Liver (tissue), 9 donors: ENCODE data around the gene XG. TPM values are rescaled to one million over a fixed set of nuclear protein-coding genes. Genes with fewer than 3 reads are reported as not detected.

Experiments used
- DNase-seq: peaks from one replicate; pipeline ENCODE4 v3.0.0-alpha.2; 2017; ENCODE audit warnings: low spot score
- H3K27ac ChIP-seq, 2 donors: one replicate each; pipeline ENCODE4 v1.7.0; 2013; ENCODE audit warnings: inconsistent platforms in 2 of 2, low read length in 2 of 2, control low read depth in 1 of 2, low read depth in 1 of 2, mild to moderate bottlenecking in 1 of 2
- H3K27me3 ChIP-seq, 4 donors: one replicate each; pipeline versions ENCODE4 v1.6.1 to v1.7.0; 2013; ENCODE audit warnings: low read length in 3 of 4, inconsistent platforms in 1 of 4, mild to moderate bottlenecking in 1 of 4, moderate library complexity in 1 of 4; ENCODE audit not compliant: control insufficient read depth in 4 of 4, insufficient read depth in 4 of 4
- H3K36me3 ChIP-seq, 4 donors: one replicate each; pipeline versions ENCODE4 v1.6.1 to v1.7.0; 2013; ENCODE audit warnings: low read length in 3 of 4, mild to moderate bottlenecking in 3 of 4, low read depth in 1 of 4, moderate library complexity in 1 of 4; ENCODE audit not compliant: control insufficient read depth in 4 of 4, insufficient read depth in 3 of 4
- H3K4me1 ChIP-seq, 4 donors: one replicate each; pipeline versions ENCODE4 v1.6.1 to v1.7.0; 2013; ENCODE audit warnings: low read length in 3 of 4, mild to moderate bottlenecking in 3 of 4, moderate library complexity in 1 of 4; ENCODE audit not compliant: control insufficient read depth in 4 of 4, insufficient read depth in 4 of 4
- H3K4me3 ChIP-seq, 3 donors: one replicate each; pipeline versions ENCODE4 v1.6.1 to v1.7.0; 2013; ENCODE audit warnings: low read length in 3 of 3, control low read depth in 1 of 3, low read depth in 1 of 3, mild to moderate bottlenecking in 1 of 3
- H3K9ac ChIP-seq, 2 donors: one replicate each; pipeline ENCODE4 v1.7.0; 2013; ENCODE audit warnings: low read length in 2 of 2, mild to moderate bottlenecking in 2 of 2, moderate library complexity in 2 of 2, control low read depth in 1 of 2, low read depth in 1 of 2
- H3K9me3 ChIP-seq, 4 donors: one replicate each; pipeline versions ENCODE4 v1.6.1 to v1.7.0; 2013; ENCODE audit warnings: low read length in 3 of 4; ENCODE audit not compliant: control insufficient read depth in 4 of 4
- ATF3 ChIP-seq: IDR thresholded peaks from 2 replicates; pipeline ENCODE4 v1.6.1; 2016; ENCODE audit warnings: antibody characterized with exemption
- CTCF ChIP-seq: fragments of 150-350 bp; IDR thresholded peaks from 2 replicates; pipeline ENCODE4 v1.5.1; 2017; ENCODE audit warnings: improper control_type of control experiment, low read depth, low read length; ENCODE audit not compliant: missing input control
- EGR1 ChIP-seq, 2 donors: IDR thresholded peaks; 2 replicates each; pipeline ENCODE4 v1.6.1; 2016 to 2018; ENCODE audit warnings: antibody characterized with exemption in 2 of 2, low read depth in 2 of 2
- FOXA1 ChIP-seq: IDR thresholded peaks from 2 replicates; pipeline ENCODE4 v1.6.1; 2016; ENCODE audit warnings: antibody characterized with exemption
- FOXA2 ChIP-seq: IDR thresholded peaks from 2 replicates; pipeline ENCODE4 v1.6.1; 2016; ENCODE audit warnings: antibody characterized with exemption
- GABPA ChIP-seq, 2 donors: IDR thresholded peaks in 1 of 2; conservative IDR thresholded peaks in 1 of 2; 2 replicates each; pipeline ENCODE4 v1.6.1; 2016; ENCODE audit warnings: antibody characterized with exemption in 2 of 2, mild to moderate bottlenecking in 1 of 2, moderate library complexity in 1 of 2
- HNF4A ChIP-seq, 2 donors: conservative IDR thresholded peaks; 2 replicates each; pipeline ENCODE4 v1.6.1; 2016; ENCODE audit warnings: antibody characterized with exemption in 2 of 2, mild to moderate bottlenecking in 2 of 2
- HNF4G ChIP-seq: IDR thresholded peaks from 2 replicates; pipeline ENCODE4 v1.6.1; 2016; ENCODE audit warnings: antibody characterized with exemption
- JUND ChIP-seq, 2 donors: IDR thresholded peaks; 2 replicates each; pipeline ENCODE4 v1.6.1; 2016; ENCODE audit warnings: antibody characterized with exemption in 2 of 2
- MAX ChIP-seq: IDR thresholded peaks from 2 replicates; pipeline ENCODE4 v1.6.1; 2016; ENCODE audit warnings: antibody characterized with exemption
- RAD21 ChIP-seq, 2 donors: IDR thresholded peaks; 2 replicates each; pipeline ENCODE4 v1.6.1; 2016; ENCODE audit warnings: antibody characterized with exemption in 2 of 2, mild to moderate bottlenecking in 2 of 2
- REST ChIP-seq: IDR thresholded peaks from 2 replicates; pipeline ENCODE4 v1.6.1; 2016; ENCODE audit warnings: antibody characterized with exemption, mild to moderate bottlenecking
- RXRA ChIP-seq, 2 donors: IDR thresholded peaks; 2 replicates each; pipeline ENCODE4 v1.6.1; 2017 to 2018; ENCODE audit warnings: antibody characterized with exemption in 2 of 2, mild to moderate bottlenecking in 1 of 2
- TAF1 ChIP-seq: conservative IDR thresholded peaks from 2 replicates; pipeline ENCODE4 v1.6.1; 2016; ENCODE audit warnings: antibody characterized with exemption, mild to moderate bottlenecking
- YY1 ChIP-seq: IDR thresholded peaks from 2 replicates; pipeline ENCODE4 v1.6.1; 2016; ENCODE audit warnings: antibody characterized with exemption, mild to moderate bottlenecking
- WGBS: extraction: QIAGEN DNeasy Blood & Tissue Kit; methylation state at CpG from one replicate; pipeline ENCODE4 v1.1.7; 2013; 5-methylcytosine and 5-hydroxymethylcytosine counted together
- polyA plus RNA-seq, 2 donors: library from polyadenylated mRNA; stranded (reverse) in 1 of 2; unstranded in 1 of 2; fragments of 200-250 nt in 1 of 2; fragments of >200 nt in 1 of 2; fragmentation: Nextera tagmentation in 1 of 2; extraction: Ambion mirVana in 1 of 2; gene quantifications; one replicate each; pipeline versions ENCODE4 v1.2.1 to v1.2.3, GENCODE V29; 2013 to 2015
- total RNA-seq, 2 donors: library from RNA; depleted of rRNA; stranded (reverse); fragments of >200 nt; gene quantifications; one replicate each; pipeline ENCODE4 v1.2.3, GENCODE V29; 2014
- donor health status: healthy.
- donor health status: healthy.
- donor health status: healthy.
- donor health status: healthy.
- donor health status: healthy.

Gene XG
- total and polyA plus RNA-seq, 4 donors: 0.02 to 0.93 (median 0.74) TPM; not detected in 1

- H3K4me1 ChIP-seq: peaks cover 0 to 3% (median 0%) of the 10 kb centered on the region in 4 donors
- H3K9ac ChIP-seq: no peak overlapping the region
- H3K4me3 ChIP-seq: no peak overlapping the region
- no peak for DNase-seq
- no peaks in the 10 kb centered on the region for H3K27me3 ChIP-seq
- no peaks in the 10 kb centered on the region for H3K9me3 ChIP-seq
- 85% methylated on average over 4 of the region's 4 CpGs for WGBS
- H3K36me3 ChIP-seq: no peaks in the 10 kb centered on the region
- no peak overlapping the region for H3K27ac ChIP-seq
- TF ChIP-seq FOXA2 (no peak), GABPA (IDR thresholded peaks at IDR 0.05 in 1 of 2, conservative IDR thresholded peaks at IDR 0.05 in 1 of 2) (no peak), HNF4A (conservative IDR thresholded peaks at IDR 0.05) (no peak), JUND (IDR thresholded peaks at IDR 0.05) (no peak), HNF4G (no peak), ATF3 (no peak)
Observed at GRCh38 chrX:2782778-2783177, 30.9 kb downstream of the XG start.

GRCh38 chrX:2784026-2784425, 32.2 kb downstream of the XG start:
- TF ChIP-seq JUND (IDR thresholded peaks at IDR 0.05): no peak
- Histone ChIP-seq H3K9me3 (no peaks in the 10 kb centered on the region), H3K27ac (no peak overlapping the region), H3K4me3 (no peak overlapping the region), H3K36me3 (no peaks in the 10 kb centered on the region), H3K27me3 (no peaks in the 10 kb centered on the region), H3K4me1 (peaks cover 0 to 3% (median 0%) of the 10 kb centered on the region in 4 donors), H3K9ac (no peak overlapping the region)
- 92% methylated on average over 6 of the region's 6 CpGs for WGBS
- DNase-seq: no peak

GRCh38 chrX:2785538-2785937, 33.7 kb downstream of the XG start:
- no peaks in the 10 kb centered on the region for H3K36me3 ChIP-seq
- no peak overlapping the region for H3K9ac ChIP-seq
- H3K27ac ChIP-seq: no peak overlapping the region
- WGBS: 83% methylated on average over 4 of the region's 4 CpGs
- no peaks in the 10 kb centered on the region for H3K9me3 ChIP-seq
- no peak overlapping the region for H3K4me3 ChIP-seq
- peaks cover 0 to 3% (median 0%) of the 10 kb centered on the region in 4 donors for H3K4me1 ChIP-seq
- no peaks in the 10 kb centered on the region for H3K27me3 ChIP-seq
- DNase-seq: no peak
- TF ChIP-seq RAD21 (IDR thresholded peaks at IDR 0.05): no peak
- TF ChIP-seq FOXA1: no peak
- TF ChIP-seq CTCF: no peak
- no peak for TF ChIP-seq ATF3

- no peaks in the 10 kb centered on the region for H3K4me1 ChIP-seq
- DNase-seq: no peak
- 82% methylated on average over 4 of the region's 4 CpGs for WGBS
- H3K9me3 ChIP-seq: no peaks in the 10 kb centered on the region
- no peak overlapping the region for H3K4me3 ChIP-seq
- H3K27ac ChIP-seq: no peak overlapping the region
- no peaks in the 10 kb centered on the region for H3K27me3 ChIP-seq
- H3K9ac ChIP-seq: no peak overlapping the region
- H3K36me3 ChIP-seq: no peaks in the 10 kb centered on the region
- no peak for TF ChIP-seq RXRA (IDR thresholded peaks at IDR 0.05)
- TF ChIP-seq EGR1 (IDR thresholded peaks at IDR 0.05; ENCODE audit: low read depth in 2 of 2): no peak
- no peak for TF ChIP-seq FOXA1
- no peak for TF ChIP-seq CTCF
- no peak for TF ChIP-seq ATF3
- no peak for TF ChIP-seq REST
- no peak for TF ChIP-seq RAD21 (IDR thresholded peaks at IDR 0.05)
- no peak for TF ChIP-seq MAX
- no peak for TF ChIP-seq JUND (IDR thresholded peaks at IDR 0.05)
- TF ChIP-seq YY1: no peak
- TF ChIP-seq HNF4A (conservative IDR thresholded peaks at IDR 0.05): no peak
- no peak for TF ChIP-seq TAF1
Observed at GRCh38 chrX:2788980-2789379, 37.1 kb downstream of the XG start.
